ENCODE data around the gene XPNPEP2. TPM values are rescaled to one million over a fixed set of nuclear protein-coding genes. Genes with fewer than 3 reads are reported as not detected.

Gene XPNPEP2
- total and polyA plus RNA-seq, 8 donors: 2.6 to 11.0 (median 7.1) TPM

- no peak overlapping the region for H3K4me3 ChIP-seq
- no peaks in the 10 kb centered on the region for H3K27me3 ChIP-seq
- H3K4me1 ChIP-seq: no peaks in the 10 kb centered on the region
- DNase-seq (no peak), ATAC-seq (no peak)
- no peak overlapping the region for H3K27ac ChIP-seq
- no peaks in the 10 kb centered on the region for H3K9me3 ChIP-seq
- H3K36me3 ChIP-seq: no peaks in the 10 kb centered on the region
- no peak for TF ChIP-seq CTCF (IDR thresholded peaks at IDR 0.05)
- intact Hi-C loops (cut with DNase I): no loop called here
These were observed 20.1 kb upstream of the XPNPEP2 start for GRCh38 chrX:129718676-129719075.

- H3K4me1 ChIP-seq: no peaks in the 10 kb centered on the region
- TF ChIP-seq CTCF (IDR thresholded peaks at IDR 0.05): no peak
- H3K27ac ChIP-seq: no peak overlapping the region
- H3K4me3 ChIP-seq: no peak overlapping the region
- H3K27me3 ChIP-seq: no peaks in the 10 kb centered on the region
- H3K36me3 ChIP-seq: no peaks in the 10 kb centered on the region
- ATAC-seq: no peak
- no peaks in the 10 kb centered on the region for H3K9me3 ChIP-seq
- DNase-seq: no peak
- intact Hi-C loops (cut with DNase I): no loop called here
These were observed 19.5 kb upstream of the XPNPEP2 start for GRCh38 chrX:129719268-129719667.

GRCh38 chrX:129719931-129720530, 18.7 kb upstream of the XPNPEP2 start:
- no peaks in the 10 kb centered on the region for H3K4me1 ChIP-seq
- H3K27me3 ChIP-seq: no peaks in the 10 kb centered on the region
- intact Hi-C loops (cut with DNase I): loop anchor here in 1 of 2 donors (10.0 kb wide), 2 partner anchors 85 to 115 kb away; no protein-coding TSS in a partner anchor
- no peak for TF ChIP-seq CTCF (IDR thresholded peaks at IDR 0.05)
- DNase-seq (no peak), ATAC-seq (no peak)
- no peak overlapping the region for H3K27ac ChIP-seq
- H3K9me3 ChIP-seq: no peaks in the 10 kb centered on the region
- no peak overlapping the region for H3K4me3 ChIP-seq
- H3K36me3 ChIP-seq: no peaks in the 10 kb centered on the region

GRCh38 chrX:129720741-129721140, 18.0 kb upstream of the XPNPEP2 start:
- Histone ChIP-seq H3K4me3 (no peak overlapping the region), H3K27ac (no peak overlapping the region), H3K27me3 (no peaks in the 10 kb centered on the region), H3K36me3 (no peaks in the 10 kb centered on the region), H3K9me3 (no peaks in the 10 kb centered on the region), H3K4me1 (no peaks in the 10 kb centered on the region)
- ATAC-seq (no peak), DNase-seq (no peak)
- intact Hi-C loops (cut with DNase I): loop anchor here in 1 of 2 donors (10.0 kb wide), 2 partner anchors 86 to 116 kb away; no protein-coding TSS in a partner anchor
- TF ChIP-seq CTCF (IDR thresholded peaks at IDR 0.05): no peak

GRCh38 chrX:129721414-129721813, 17.4 kb upstream of the XPNPEP2 start:
- Histone ChIP-seq H3K9me3 (no peaks in the 10 kb centered on the region), H3K27ac (no peak overlapping the region), H3K4me3 (no peak overlapping the region), H3K36me3 (no peaks in the 10 kb centered on the region), H3K4me1 (no peaks in the 10 kb centered on the region), H3K27me3 (no peaks in the 10 kb centered on the region)
- ATAC-seq (no peak), DNase-seq (no peak)
- TF ChIP-seq CTCF (IDR thresholded peaks at IDR 0.05): no peak
- intact Hi-C loops (cut with DNase I): loop anchor here in 1 of 2 donors (10.0 kb wide), 2 partner anchors 87 to 117 kb away; no protein-coding TSS in a partner anchor
